Neuronal stem cell (in vitro differentiated cells): Measurements from ENCODE around the gene KIFAP3. TPM values are rescaled to one million over a fixed set of nuclear protein-coding genes. Genes with fewer than 3 reads are reported as not detected.
"Not testable (repeated sequence)": the region's sequence is repeated elsewhere in the genome, so short reads cannot be mapped to it uniquely, and the experiment has no call there.

Experiments
- DNase-seq: peaks from one replicate; pipeline ENCODE4 v3.0.0-alpha.2; 2013; ENCODE audit warnings: low spot score
- H2AFZ ChIP-seq: one replicate; pipeline ENCODE4 v1.6.1; 2013; ENCODE audit warnings: mild to moderate bottlenecking, low read length, inconsistent platforms
- H2AK5ac ChIP-seq: 2 replicates; pipeline ENCODE4 v1.6.1; 2013; ENCODE audit warnings: low read depth, mild to moderate bottlenecking, inconsistent platforms, low read length, moderate library complexity, mixed read lengths
- H2BK120ac ChIP-seq: 2 replicates; pipeline ENCODE4 v1.6.1; 2013; ENCODE audit warnings: low read depth, mild to moderate bottlenecking, inconsistent platforms, low read length, moderate library complexity, mixed read lengths
- H2BK12ac ChIP-seq: one replicate; pipeline ENCODE4 v1.6.1; 2013; ENCODE audit warnings: low read length, inconsistent platforms
- H2BK15ac ChIP-seq: 2 replicates; pipeline ENCODE4 v1.6.1; 2013; ENCODE audit warnings: mild to moderate bottlenecking, low read length, inconsistent platforms, mixed read lengths
- H2BK5ac ChIP-seq: one replicate; pipeline ENCODE4 v1.6.1; 2013; ENCODE audit warnings: inconsistent platforms, mild to moderate bottlenecking, low read length, moderate library complexity
- H3K14ac ChIP-seq: one replicate; pipeline ENCODE4 v1.6.1; 2013; ENCODE audit warnings: low read length, inconsistent platforms
- H3K18ac ChIP-seq: 2 replicates; pipeline ENCODE4 v1.6.1; 2013; ENCODE audit warnings: low read length, inconsistent platforms
- H3K23ac ChIP-seq: 2 replicates; pipeline ENCODE4 v1.6.1; 2013; ENCODE audit warnings: low read depth, mild to moderate bottlenecking, mixed read lengths, low read length, inconsistent platforms; ENCODE audit not compliant: poor library complexity
- H3K27ac ChIP-seq: replicated peaks from 3 replicates; pipeline ENCODE4 v1.5.1; 2013; ENCODE audit warnings: low read length, inconsistent platforms
- H3K27me3 ChIP-seq, 3 experiments: 2 replicates each; pipeline ENCODE4 v1.6.1; 2013; ENCODE audit warnings: low read length in 3 of 3, mild to moderate bottlenecking in 2 of 3, inconsistent platforms in 1 of 3, low read depth in 1 of 3, mixed read lengths in 1 of 3, moderate library complexity in 1 of 3; ENCODE audit not compliant: control insufficient read depth in 3 of 3, insufficient read depth in 3 of 3
- H3K36me3 ChIP-seq, 2 donors: replicated peaks in 1 of 2; 2 replicates each; pipeline ENCODE4 v1.6.1; 2013; ENCODE audit warnings: low read length in 2 of 2; ENCODE audit not compliant: control insufficient read depth in 2 of 2, insufficient read depth in 2 of 2
- H3K4ac ChIP-seq: 2 replicates; pipeline ENCODE4 v1.6.1; 2013; ENCODE audit warnings: inconsistent platforms, mild to moderate bottlenecking, low read length, moderate library complexity
- H3K4me1 ChIP-seq, 2 donors: 1 replicate in 1 of 2; 2 replicates in 1 of 2; pipeline ENCODE4 v1.6.1; 2013; ENCODE audit warnings: low read length in 2 of 2, low read depth in 1 of 2; ENCODE audit not compliant: control insufficient read depth in 2 of 2, insufficient read depth in 1 of 2
- H3K4me2 ChIP-seq: one replicate; pipeline ENCODE4 v1.6.1; 2013; ENCODE audit warnings: mild to moderate bottlenecking, low read length, inconsistent platforms; ENCODE audit not compliant: insufficient read depth, poor library complexity, severe bottlenecking
- H3K4me3 ChIP-seq, 2 donors: 2 replicates each; pipeline ENCODE4 v1.5.1; 2013; ENCODE audit warnings: low read length in 2 of 2, mild to moderate bottlenecking in 2 of 2, inconsistent platforms in 1 of 2, moderate library complexity in 1 of 2
- H3K79me1 ChIP-seq: one replicate; pipeline ENCODE4 v1.6.1; 2013; ENCODE audit warnings: low read depth, mild to moderate bottlenecking, inconsistent platforms, low read length, moderate library complexity
- H3K9ac ChIP-seq: one replicate; pipeline ENCODE4 v1.6.1; 2013; ENCODE audit warnings: mild to moderate bottlenecking, low read depth, low read length, inconsistent platforms; ENCODE audit not compliant: poor library complexity
- H3K9me3 ChIP-seq, 2 donors: replicated peaks in 1 of 2; 2 replicates each; pipeline versions ENCODE3 to v1.6.1; 2013; ENCODE audit warnings: low read length in 2 of 2, mild to moderate bottlenecking in 2 of 2, inconsistent platforms in 1 of 2, low read depth in 1 of 2, mixed read lengths in 1 of 2, moderate library complexity in 1 of 2; ENCODE audit not compliant: control insufficient read depth in 2 of 2, insufficient read depth in 1 of 2
- H4K8ac ChIP-seq: one replicate; pipeline ENCODE4 v1.6.1; 2013; ENCODE audit warnings: low read depth, mild to moderate bottlenecking, inconsistent platforms, low read length, moderate library complexity
- H4K91ac ChIP-seq: one replicate; pipeline ENCODE4 v1.6.1; 2013; ENCODE audit warnings: low read length, low read depth, mild to moderate bottlenecking, inconsistent platforms; ENCODE audit not compliant: poor library complexity
- WGBS, 2 donors: extraction: QIAGEN DNeasy Blood & Tissue Kit; methylation state at CpG; one replicate each; pipeline ENCODE4 v1.1.7; 2013; ENCODE audit warnings: missing lambda C conversion rate in 2 of 2, mixed read lengths in 1 of 2; ENCODE audit not compliant: insufficient read length in 2 of 2, insufficient replicate concordance in 1 of 2; ENCODE audit errors: extremely low coverage in 2 of 2; 5-methylcytosine and 5-hydroxymethylcytosine counted together
- small RNA-seq: library from polyadenylated mRNA; stranded (forward); fragments of <200 nt; extraction: miRNeasy Mini kit (QIAGEN cat#:217004); gene quantifications from one replicate; pipeline ENCODE3, GENCODE V24; 2013; ENCODE audit not compliant: insufficient read depth

KIFAP3 gene

DNA sequence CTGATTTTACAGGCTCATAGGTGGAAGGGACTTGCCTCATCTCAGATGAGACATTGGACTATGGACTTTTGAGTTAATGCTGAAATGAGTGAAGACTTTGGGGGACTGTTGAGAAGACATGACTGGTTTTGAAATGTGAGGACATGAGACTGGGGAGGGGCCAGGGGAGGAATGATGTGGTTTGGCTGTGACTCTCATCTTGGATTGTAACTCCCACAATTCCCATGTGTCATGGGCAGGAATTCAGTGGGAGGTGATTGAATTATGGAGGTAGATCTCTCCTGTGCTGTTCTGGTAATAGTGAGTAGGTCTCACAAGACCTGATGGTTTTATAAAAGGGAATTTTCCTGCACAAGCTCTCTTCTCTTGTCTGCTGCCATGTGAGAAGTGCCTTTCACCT is 201.6 kb downstream of the KIFAP3 start:
- H3K4me3 ChIP-seq: no peak overlapping the region
- H4K91ac ChIP-seq: no peak overlapping the region
- H2AK5ac ChIP-seq: no peak overlapping the region
- no peak overlapping the region for H3K4me2 ChIP-seq
- no peaks in the 10 kb centered on the region for H3K27me3 ChIP-seq
- H2BK15ac ChIP-seq: no peak overlapping the region
- no peak overlapping the region for H3K14ac ChIP-seq
- H3K27ac ChIP-seq: no peak overlapping the region
- no peak overlapping the region for H2BK12ac ChIP-seq
- no peak overlapping the region for H2BK120ac ChIP-seq
- H3K23ac ChIP-seq: no peak overlapping the region
- no peak overlapping the region for H3K4ac ChIP-seq
- H3K79me1 ChIP-seq: no peaks in the 10 kb centered on the region
- H2BK5ac ChIP-seq: no peak overlapping the region
- no peaks in the 10 kb centered on the region for H3K4me1 ChIP-seq
- no peak overlapping the region for H3K9ac ChIP-seq
- no peak for DNase-seq
- no peak overlapping the region for H2AFZ ChIP-seq
- no peak overlapping the region for H3K18ac ChIP-seq
- peaks cover 21 to 95% of the 10 kb centered on the region in 2 donors for H3K36me3 ChIP-seq
- no peak overlapping the region for H4K8ac ChIP-seq
- peaks cover 2 to 18% of the 10 kb centered on the region in 2 donors for H3K9me3 ChIP-seq

DNA sequence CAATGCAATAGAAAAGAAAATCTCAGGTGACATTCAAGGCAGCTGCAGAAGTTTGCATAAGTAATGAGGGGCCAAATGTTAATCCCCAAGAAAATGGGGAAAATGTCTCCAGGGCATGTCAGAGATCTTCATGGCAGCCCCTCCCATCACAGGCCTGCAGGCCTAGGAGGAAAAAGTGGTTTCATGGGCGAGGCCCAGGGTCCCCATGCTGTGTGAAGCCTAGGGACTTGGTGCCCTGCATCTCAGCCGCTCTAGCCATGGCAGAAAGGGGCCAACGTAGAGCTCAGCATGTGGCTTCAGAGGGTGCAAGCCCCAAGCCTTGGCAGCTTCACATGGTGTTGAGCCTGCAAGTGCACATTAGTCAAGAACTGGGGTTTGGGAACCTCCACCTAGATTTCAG is 202.5 kb downstream of the KIFAP3 start:
- not testable (repeated sequence) for H2AFZ ChIP-seq, H3K14ac ChIP-seq, H3K27ac ChIP-seq, H3K27me3 ChIP-seq, H2AK5ac ChIP-seq, H3K79me1 ChIP-seq, H3K4me2 ChIP-seq, H3K4ac ChIP-seq, H2BK12ac ChIP-seq, H3K23ac ChIP-seq, H3K4me3 ChIP-seq, H4K8ac ChIP-seq, H3K9ac ChIP-seq, H2BK120ac ChIP-seq, H2BK15ac ChIP-seq, H2BK5ac ChIP-seq, H3K18ac ChIP-seq, H3K4me1 ChIP-seq, DNase-seq, H4K91ac ChIP-seq
- no CpG with 5 or more reads among the region's 3 CpGs for WGBS, 2 donors
- H3K9me3 ChIP-seq: peaks cover 2 to 18% of the 10 kb centered on the region in 2 donors
- H3K36me3 ChIP-seq: peaks cover 23 to 95% of the 10 kb centered on the region in 2 donors

Small RNA genes within 50 kb of the gene (small RNA-seq; reads per million reads assigned to genes)
- not detected for gene MRPS10P1
